H9 (cell line): Measurements from ENCODE around the gene SWAP70. TPM values are rescaled to one million over a fixed set of nuclear protein-coding genes. Genes with fewer than 3 reads are reported as not detected.
A peak's percentile ranks its signal among the peaks of the same experiment; 100 is the strongest.

ENCODE experiments used
- DNase-seq: peaks from one replicate; pipeline ENCODE4 v3.0.0-alpha.2; 2017
- H2AFZ ChIP-seq: one replicate; pipeline ENCODE4 v1.6.1; 2013; ENCODE audit warnings: mild to moderate bottlenecking, low read length, control low read depth, moderate library complexity
- H2AK5ac ChIP-seq: 2 replicates; pipeline ENCODE4 v1.6.1; 2013; ENCODE audit warnings: low read length, control low read depth, mixed read lengths; ENCODE audit not compliant: insufficient read length
- H2BK120ac ChIP-seq: one replicate; pipeline ENCODE4 v1.6.1; 2013; ENCODE audit warnings: low read depth, mild to moderate bottlenecking, low read length, control low read depth, inconsistent platforms; ENCODE audit not compliant: poor library complexity, severe bottlenecking
- H2BK12ac ChIP-seq: 2 replicates; pipeline ENCODE4 v1.6.1; 2013; ENCODE audit warnings: low read length, control low read depth, mixed read lengths, low read depth; ENCODE audit not compliant: insufficient read length
- H2BK15ac ChIP-seq: 2 replicates; pipeline ENCODE4 v1.6.1; 2013; ENCODE audit warnings: low read depth, low read length, control low read depth
- H2BK20ac ChIP-seq: one replicate; pipeline ENCODE4 v1.6.1; 2013; ENCODE audit warnings: low read depth, mild to moderate bottlenecking, low read length, control low read depth, inconsistent platforms; ENCODE audit not compliant: poor library complexity, severe bottlenecking
- H2BK5ac ChIP-seq: 2 replicates; pipeline ENCODE4 v1.6.1; 2013; ENCODE audit warnings: low read length, control low read depth, mixed read lengths; ENCODE audit not compliant: insufficient read length
- H3K14ac ChIP-seq: 2 replicates; pipeline ENCODE4 v1.6.1; 2013; ENCODE audit warnings: low read length, control low read depth; ENCODE audit not compliant: insufficient read depth
- H3K18ac ChIP-seq: 2 replicates; pipeline ENCODE4 v1.6.1; 2013; ENCODE audit warnings: low read depth, mild to moderate bottlenecking, mixed read lengths, low read length, control low read depth; ENCODE audit not compliant: insufficient read length
- H3K23ac ChIP-seq: 2 replicates; pipeline ENCODE4 v1.6.1; 2013; ENCODE audit warnings: low read length, control low read depth, mixed read lengths, low read depth; ENCODE audit not compliant: insufficient read length
- H3K23me2 ChIP-seq: 2 replicates; pipeline ENCODE4 v1.6.1; 2013; ENCODE audit warnings: low read depth, mild to moderate bottlenecking, mixed read lengths, low read length, control low read depth; ENCODE audit not compliant: insufficient read length, poor library complexity, severe bottlenecking
- H3K27ac ChIP-seq: 2 replicates; pipeline ENCODE4 v1.5.1; 2013; ENCODE audit warnings: low read length, control low read depth, mixed read lengths, low read depth; ENCODE audit not compliant: insufficient read length
- H3K27me3 ChIP-seq: 2 replicates; pipeline ENCODE4 v1.6.1; 2013; ENCODE audit warnings: low read length, control low read depth, inconsistent platforms; ENCODE audit not compliant: insufficient read depth
- H3K4ac ChIP-seq: 2 replicates; pipeline ENCODE4 v1.6.1; 2013; ENCODE audit warnings: low read depth, mild to moderate bottlenecking, control low read depth, inconsistent platforms, low read length, moderate library complexity
- H3K4me1 ChIP-seq: 2 replicates; pipeline ENCODE4 v1.6.1; 2013; ENCODE audit warnings: low read length, control low read depth, inconsistent platforms; ENCODE audit not compliant: insufficient read depth
- H3K4me2 ChIP-seq: 2 replicates; pipeline ENCODE4 v1.6.1; 2013; ENCODE audit warnings: low read length, control low read depth, mixed read lengths; ENCODE audit not compliant: insufficient read length, insufficient read depth
- H3K56ac ChIP-seq: 2 replicates; pipeline ENCODE4 v1.6.1; 2013; ENCODE audit warnings: low read depth, mild to moderate bottlenecking, mixed read lengths, low read length, control low read depth; ENCODE audit not compliant: insufficient read length
- H3K79me1 ChIP-seq: 2 replicates; pipeline ENCODE4 v1.6.1; 2013; ENCODE audit warnings: low read depth, mild to moderate bottlenecking, moderate library complexity, low read length, control low read depth, inconsistent platforms; ENCODE audit not compliant: insufficient read depth, poor library complexity, severe bottlenecking
- H3K79me2 ChIP-seq: 2 replicates; pipeline ENCODE4 v1.6.1; 2013; ENCODE audit warnings: low read length, control low read depth, inconsistent platforms; ENCODE audit not compliant: insufficient read depth
- H3K9ac ChIP-seq: 2 replicates; pipeline ENCODE4 v1.6.1; 2013; ENCODE audit warnings: low read length, control low read depth, mixed read lengths; ENCODE audit not compliant: insufficient read length; ENCODE audit errors: extremely low read depth
- H3K9me3 ChIP-seq: one replicate; pipeline ENCODE4 v1.6.1; 2013; ENCODE audit warnings: low read depth, low read length, inconsistent platforms; ENCODE audit not compliant: control insufficient read depth
- H3T11ph ChIP-seq: one replicate; pipeline ENCODE4 v1.6.1; 2013; ENCODE audit warnings: mild to moderate bottlenecking, low read length, control low read depth, inconsistent platforms
- H4K20me1 ChIP-seq: one replicate; pipeline ENCODE4 v1.6.1; 2013; ENCODE audit not compliant: control insufficient read depth, insufficient read length, insufficient read depth
- H4K5ac ChIP-seq: 2 replicates; pipeline ENCODE4 v1.6.1; 2013; ENCODE audit warnings: low read depth, mild to moderate bottlenecking, mixed read lengths, low read length, control low read depth; ENCODE audit not compliant: insufficient read length
- H4K8ac ChIP-seq: replicated peaks from 2 replicates; pipeline ENCODE4 v1.6.1; 2013; ENCODE audit warnings: low read length, control low read depth, mixed read lengths, low read depth; ENCODE audit not compliant: insufficient read length
- H4K91ac ChIP-seq: 2 replicates; pipeline ENCODE4 v1.6.1; 2013; ENCODE audit warnings: low read depth, mild to moderate bottlenecking, moderate library complexity, mixed read lengths, low read length, control low read depth; ENCODE audit not compliant: insufficient read length
- H3K27ac Mint-ChIP-seq, 3 experiments: 2 replicates in 2 of 3; 3 replicates in 1 of 3; pipeline ENCODE4 v1.8.0; 2020 to 2021; ENCODE audit warnings: mixed read lengths in 3 of 3, mild to moderate bottlenecking in 1 of 3, moderate library complexity in 1 of 3
- H3K27me3 Mint-ChIP-seq: 2 replicates; pipeline ENCODE4 v1.8.0; 2021; ENCODE audit warnings: low read depth, mild to moderate bottlenecking, moderate library complexity, mixed read lengths
- H3K36me3 Mint-ChIP-seq, 3 experiments: 2 replicates in 2 of 3; 3 replicates in 1 of 3; pipeline ENCODE4 v1.8.0; 2020 to 2021; ENCODE audit warnings: low read depth in 3 of 3, mixed read lengths in 3 of 3; ENCODE audit not compliant: insufficient read depth in 1 of 3
- H3K4me1 Mint-ChIP-seq, 2 experiments: 2 replicates each; pipeline ENCODE4 v1.8.0; 2020; ENCODE audit warnings: mixed read lengths in 2 of 2
- H3K4me3 Mint-ChIP-seq, 2 experiments: 2 replicates in 1 of 2; 3 replicates in 1 of 2; pipeline ENCODE4 v1.8.0; 2020 to 2021; ENCODE audit warnings: mild to moderate bottlenecking in 2 of 2, mixed read lengths in 2 of 2, moderate library complexity in 1 of 2
- H3K9me3 Mint-ChIP-seq, 2 experiments: 2 replicates in 1 of 2; 3 replicates in 1 of 2; pipeline ENCODE4 v1.8.0; 2020; ENCODE audit warnings: mild to moderate bottlenecking in 2 of 2, mixed read lengths in 2 of 2, moderate library complexity in 1 of 2
- WGBS: extraction: QIAGEN DNeasy Blood & Tissue Kit; methylation state at CpG from one replicate; pipeline ENCODE4 v1.1.7; 2013; ENCODE audit warnings: missing lambda C conversion rate, low lambda C conversion rate, mixed read lengths; ENCODE audit not compliant: insufficient read length; ENCODE audit errors: extremely low coverage; 5-methylcytosine and 5-hydroxymethylcytosine counted together
- total RNA-seq: library from RNA; stranded (reverse); gene quantifications from 2 replicates; pipeline ENCODE4 v1.2.1, GENCODE V29; 2021
- TF ChIP-seq, protein P1 (sequence below): fragments of 200-600 bp; sonication (generic); conservative IDR thresholded peaks from 3 replicates; pipeline ENCODE4 v1.8.0; 2021; ENCODE audit warnings: antibody characterized with exemption, mild to moderate bottlenecking

The SWAP70 gene
- total RNA-seq, 1 experiment from 2014 or later, result 34.4 TPM

DNA sequence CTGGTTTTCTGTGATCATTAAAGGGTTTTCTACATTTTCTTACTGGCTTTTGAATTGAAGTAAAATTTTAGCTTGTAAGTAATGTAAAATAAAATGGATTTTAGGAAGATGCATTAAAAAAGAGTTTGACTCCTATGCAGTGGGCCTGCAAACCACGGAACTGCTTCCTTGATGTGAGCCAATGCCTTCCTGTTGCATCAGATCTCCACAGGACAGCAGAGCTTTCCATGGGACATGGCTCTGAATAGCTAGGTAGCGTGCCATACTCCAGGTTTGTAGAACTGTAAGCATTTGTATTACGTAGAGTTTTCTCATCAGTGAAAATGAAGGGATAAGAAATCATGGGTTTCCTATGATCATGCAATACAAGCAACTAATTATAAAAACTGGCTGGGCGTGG, 133.4 kb downstream of the SWAP70 start:
- Mint-ChIP-seq H3K27me3 (no peaks in the 10 kb centered on the region), H3K9me3 (no peaks in the 10 kb centered on the region), H3K36me3 (peaks cover 0 to 10% (median 8%) of the 10 kb centered on the region in 3 experiments; a peak in 5 of 7 replicates), H3K27ac (peak overlapping the region in 1 of 3 experiments; percentile 74; a peak in 3 of 7 replicates), H3K4me1 (peaks cover 7 to 9% of the 10 kb centered on the region in 2 experiments), H3K4me3 (no peak overlapping the region)
- Histone ChIP-seq H2BK12ac (no peak overlapping the region), H2BK15ac (no peak overlapping the region), H2AK5ac (no peak overlapping the region), H2BK20ac (no peak overlapping the region), H2BK120ac (no peak overlapping the region), H3K14ac (no peak overlapping the region), H3K4me1 (0 out of 2 replicates have a peak, but pooled peaks cover 1% of the 10 kb centered on the region), H3K27ac (no peak overlapping the region), H2AFZ (no peak overlapping the region), H3K23me2 (no peaks in the 10 kb centered on the region), H2BK5ac (no peak overlapping the region), H4K91ac (no peak overlapping the region), H3K9ac (peak overlapping the region; percentile 29), H3K27me3 (no peaks in the 10 kb centered on the region), H3K79me2 (no peaks in the 10 kb centered on the region), H3K79me1 (no peaks in the 10 kb centered on the region), H3K9me3 (no peaks in the 10 kb centered on the region), H3K4ac (no peak overlapping the region), H3K18ac (no peak overlapping the region), H4K5ac (no peak overlapping the region), H3T11ph (no peak overlapping the region), H3K4me2 (no peak overlapping the region), H4K20me1 (no peaks in the 10 kb centered on the region), H3K56ac (no peak overlapping the region), H4K8ac (no peak overlapping the region), H3K23ac (no peak overlapping the region)
- DNase-seq, result no peak
- TF ChIP-seq, protein P1, sequence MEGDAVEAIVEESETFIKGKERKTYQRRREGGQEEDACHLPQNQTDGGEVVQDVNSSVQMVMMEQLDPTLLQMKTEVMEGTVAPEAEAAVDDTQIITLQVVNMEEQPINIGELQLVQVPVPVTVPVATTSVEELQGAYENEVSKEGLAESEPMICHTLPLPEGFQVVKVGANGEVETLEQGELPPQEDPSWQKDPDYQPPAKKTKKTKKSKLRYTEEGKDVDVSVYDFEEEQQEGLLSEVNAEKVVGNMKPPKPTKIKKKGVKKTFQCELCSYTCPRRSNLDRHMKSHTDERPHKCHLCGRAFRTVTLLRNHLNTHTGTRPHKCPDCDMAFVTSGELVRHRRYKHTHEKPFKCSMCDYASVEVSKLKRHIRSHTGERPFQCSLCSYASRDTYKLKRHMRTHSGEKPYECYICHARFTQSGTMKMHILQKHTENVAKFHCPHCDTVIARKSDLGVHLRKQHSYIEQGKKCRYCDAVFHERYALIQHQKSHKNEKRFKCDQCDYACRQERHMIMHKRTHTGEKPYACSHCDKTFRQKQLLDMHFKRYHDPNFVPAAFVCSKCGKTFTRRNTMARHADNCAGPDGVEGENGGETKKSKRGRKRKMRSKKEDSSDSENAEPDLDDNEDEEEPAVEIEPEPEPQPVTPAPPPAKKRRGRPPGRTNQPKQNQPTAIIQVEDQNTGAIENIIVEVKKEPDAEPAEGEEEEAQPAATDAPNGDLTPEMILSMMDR, result no peak
- no CpG with 5 or more reads among the region's 4 CpGs for WGBS
